ENCODE results near the gene TBX10. TPM values are rescaled to one million over a fixed set of nuclear protein-coding genes. Genes with fewer than 3 reads are reported as not detected.
"Not testable (repeated sequence)": the region's sequence is repeated elsewhere in the genome, so short reads cannot be mapped to it uniquely, and the experiment has no call there.

The TBX10 gene
- polyA plus RNA-seq, 1 of the 3 experiments (the other 2 are of a cell fraction), result not detected

DNA sequence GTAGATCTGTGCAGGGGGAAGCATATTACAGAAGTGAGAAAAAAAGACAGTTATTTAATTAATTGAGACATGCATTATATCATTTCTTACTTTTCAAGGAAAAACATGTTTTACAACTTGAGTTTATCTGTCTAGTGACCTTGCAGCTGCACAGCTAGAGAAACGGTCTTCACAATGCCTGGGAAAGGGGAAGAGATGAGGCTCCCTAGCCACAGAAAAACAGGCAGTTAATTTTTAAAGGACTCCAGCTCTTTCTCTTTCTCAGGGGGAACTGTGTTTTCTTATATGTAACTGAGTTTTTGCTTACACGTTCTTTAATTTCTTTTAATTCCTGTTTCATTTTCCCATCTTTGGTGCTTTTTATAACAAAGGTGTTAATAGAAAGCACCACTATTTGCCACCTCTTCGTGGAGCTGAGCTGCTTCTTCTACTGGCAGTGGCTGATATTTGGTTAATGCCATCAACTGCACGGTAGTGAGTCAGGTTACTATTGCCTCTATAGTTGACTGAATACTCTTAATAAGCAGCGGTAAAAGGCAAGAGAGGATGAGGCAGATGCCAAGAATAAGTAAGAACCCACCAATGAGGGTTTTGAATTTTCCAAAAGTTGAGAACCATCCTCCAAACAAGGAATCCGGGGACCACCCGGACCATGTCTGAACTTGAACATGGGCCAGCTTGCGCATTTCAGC lies 46.2 kb upstream of the TBX10 start:
- H3K4me3 ChIP-seq (ENCODE audit: low read depth in 2 of 2, low read length in 1 of 2); POLR2A ChIA-PET; H3K4me1 ChIP-seq (ENCODE audit: control insufficient read depth in 1 of 2, insufficient read depth in 2 of 2, low read depth in 1 of 2, low read length in 1 of 2); H2AFZ ChIP-seq (ENCODE audit: low read depth); H3K79me2 ChIP-seq (ENCODE audit: insufficient read depth); H3K4me2 ChIP-seq; H3K9me2 ChIP-seq; H4K20me1 ChIP-seq (ENCODE audit: insufficient read depth); H3K9me3 ChIP-seq; H3K27ac ChIP-seq (ENCODE audit: low read depth in 2 of 2, low read length in 1 of 2); H3K36me3 ChIP-seq (replicated peaks in 1 of 2; ENCODE audit: control insufficient read depth in 1 of 2, insufficient read depth in 2 of 2, low read length in 1 of 2); H3K9ac ChIP-seq; H3F3A ChIP-seq (replicated peaks; ENCODE audit: insufficient read depth); DNase-seq: not testable (repeated sequence)
- peaks cover 16% of the 10 kb centered on the region; the same call in 1 of the 2 replicates for H3K27me3 ChIP-seq (ENCODE audit: insufficient read depth)
- WGBS (ENCODE audit: low lambda C conversion rate), result 48% methylated on average over 8 of the region's 8 CpGs
- CTCF ChIA-PET, result interaction anchor here (0.9 to 1.6 kb wide), 2 partner anchors 14 to 26 kb away, joined by 3 to 4 read pairs; no protein-coding TSS in a partner anchor

DNA sequence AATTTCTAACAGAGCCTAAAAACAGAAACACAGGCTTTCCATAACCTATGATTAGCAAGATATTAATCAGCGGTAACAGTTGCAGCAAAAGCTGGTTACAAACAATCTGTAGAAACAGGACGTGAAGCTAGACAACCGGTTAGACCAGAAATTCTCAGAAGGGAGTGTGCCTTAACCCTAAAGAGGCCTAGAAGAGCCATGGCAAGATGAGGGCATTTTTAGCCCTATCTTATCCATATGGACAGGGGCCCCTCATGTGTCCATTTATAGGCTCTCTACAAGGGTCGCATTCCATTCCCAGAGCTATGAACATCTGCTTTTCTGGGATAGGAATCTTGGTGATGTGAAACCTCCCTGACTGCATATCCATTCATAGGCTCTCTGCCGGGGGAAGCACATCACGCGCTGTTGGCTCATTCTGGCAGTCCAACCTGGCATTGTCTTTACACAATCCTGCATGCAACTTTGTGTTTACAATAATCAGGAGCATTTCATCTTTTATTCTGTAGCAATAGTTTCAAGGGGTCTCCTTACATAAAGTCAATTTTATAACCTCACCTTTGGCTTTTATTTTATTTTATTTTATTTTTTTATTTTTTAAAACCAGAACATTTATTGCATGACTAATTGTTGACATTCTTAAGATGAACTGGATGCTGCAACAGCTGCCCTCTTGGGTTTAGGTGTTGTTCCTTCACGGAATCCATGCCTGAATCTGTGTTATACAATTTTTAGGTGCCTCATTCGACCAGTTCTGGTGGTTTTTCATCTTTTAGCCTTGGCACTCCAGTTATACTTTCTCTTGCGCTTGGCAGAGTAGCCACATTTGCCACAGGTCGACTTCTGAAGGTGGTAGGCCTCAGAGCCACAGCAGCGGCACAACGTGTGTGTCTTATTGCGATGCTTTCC lies 42.8 kb upstream of the TBX10 start:
- H3F3A ChIP-seq (replicated peaks; ENCODE audit: insufficient read depth); H3K9me3 ChIP-seq; H2AFZ ChIP-seq (ENCODE audit: low read depth); H3K4me3 ChIP-seq (ENCODE audit: low read depth in 2 of 2, low read length in 1 of 2); H3K4me1 ChIP-seq (ENCODE audit: control insufficient read depth in 1 of 2, insufficient read depth in 2 of 2, low read depth in 1 of 2, low read length in 1 of 2); DNase-seq; H3K36me3 ChIP-seq (replicated peaks in 1 of 2; ENCODE audit: control insufficient read depth in 1 of 2, insufficient read depth in 2 of 2, low read length in 1 of 2); H3K27me3 ChIP-seq (ENCODE audit: insufficient read depth); POLR2A ChIA-PET; H3K9me2 ChIP-seq; H3K4me2 ChIP-seq; H3K79me2 ChIP-seq (ENCODE audit: insufficient read depth); H3K9ac ChIP-seq; H4K20me1 ChIP-seq (ENCODE audit: insufficient read depth); H3K27ac ChIP-seq (ENCODE audit: low read depth in 2 of 2, low read length in 1 of 2): not testable (repeated sequence)
- CTCF ChIA-PET, result interaction anchor here (1.1 to 1.2 kb wide), 2 partner anchors 23 to 68 kb away, joined by 4 read pairs; no protein-coding TSS in a partner anchor
- WGBS (ENCODE audit: low lambda C conversion rate), result 65% methylated on average over 14 of the region's 14 CpGs

DNA sequence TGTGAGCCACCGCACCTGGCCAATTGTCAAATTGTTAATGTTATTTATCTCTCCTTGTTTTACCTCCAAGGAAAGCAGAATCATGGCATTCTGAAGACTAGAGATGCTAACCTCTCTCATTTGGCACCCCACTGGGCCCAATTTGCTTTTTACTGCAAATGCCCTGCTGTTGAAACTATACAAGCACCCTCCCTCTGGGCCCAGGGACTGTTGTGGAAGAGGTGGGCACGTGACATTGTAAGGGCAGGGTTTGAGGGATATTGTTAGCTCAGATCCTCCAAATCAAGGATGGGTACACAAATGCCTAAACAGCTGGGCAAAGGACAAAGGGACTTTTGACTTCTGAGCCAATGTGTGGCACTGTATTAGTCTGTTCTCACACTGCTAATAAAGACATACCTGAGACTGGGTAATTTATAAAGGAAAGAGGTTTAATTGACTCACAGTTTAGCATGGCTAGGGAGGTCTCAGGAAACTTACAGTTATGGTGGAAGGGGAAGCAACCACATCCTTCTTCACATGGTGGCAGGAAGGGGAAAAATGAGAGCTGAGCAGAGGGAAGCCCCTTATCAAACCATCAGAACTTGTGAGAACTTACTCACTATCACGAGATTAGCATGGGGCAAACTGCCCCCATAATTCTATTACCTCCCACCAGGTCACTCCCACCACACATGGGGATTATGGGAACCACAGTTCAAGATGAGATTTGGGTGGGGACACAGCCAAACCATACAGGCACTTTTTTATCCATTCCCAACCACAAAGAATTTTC lies 41.3 kb upstream of the TBX10 start:
- Histone ChIP-seq H3K36me3 (replicated peaks in 1 of 2; ENCODE audit: control insufficient read depth in 1 of 2, insufficient read depth in 2 of 2, low read length in 1 of 2) (no peaks in the 10 kb centered on the region), H3K27me3 (ENCODE audit: insufficient read depth) (no peaks in the 10 kb centered on the region; the same call in 1 of the 2 replicates), H2AFZ (ENCODE audit: low read depth) (no peak overlapping the region), H3K79me2 (ENCODE audit: insufficient read depth) (no peaks in the 10 kb centered on the region), H3K4me2 (no peak overlapping the region), H3K9ac (no peak overlapping the region), H3K27ac (ENCODE audit: low read depth in 2 of 2, low read length in 1 of 2) (no peak overlapping the region), H4K20me1 (ENCODE audit: insufficient read depth) (no peaks in the 10 kb centered on the region), H3K4me3 (ENCODE audit: low read depth in 2 of 2, low read length in 1 of 2) (no peak overlapping the region), H3K9me2 (no peaks in the 10 kb centered on the region), H3K9me3 (no peaks in the 10 kb centered on the region), H3K4me1 (ENCODE audit: control insufficient read depth in 1 of 2, insufficient read depth in 2 of 2, low read depth in 1 of 2, low read length in 1 of 2) (no peaks in the 10 kb centered on the region), H3F3A (replicated peaks; ENCODE audit: insufficient read depth) (no peaks in the 10 kb centered on the region)
- ChIA-PET CTCF (interaction anchor here (1.1 to 1.2 kb wide), 2 partner anchors 21 to 67 kb away, joined by 4 read pairs; no protein-coding TSS in a partner anchor), POLR2A (no interaction called here)
- WGBS (ENCODE audit: low lambda C conversion rate), result 33% methylated on average over 3 of the region's 3 CpGs
- no peak for DNase-seq
- TF ChIP-seq, protein P1, sequence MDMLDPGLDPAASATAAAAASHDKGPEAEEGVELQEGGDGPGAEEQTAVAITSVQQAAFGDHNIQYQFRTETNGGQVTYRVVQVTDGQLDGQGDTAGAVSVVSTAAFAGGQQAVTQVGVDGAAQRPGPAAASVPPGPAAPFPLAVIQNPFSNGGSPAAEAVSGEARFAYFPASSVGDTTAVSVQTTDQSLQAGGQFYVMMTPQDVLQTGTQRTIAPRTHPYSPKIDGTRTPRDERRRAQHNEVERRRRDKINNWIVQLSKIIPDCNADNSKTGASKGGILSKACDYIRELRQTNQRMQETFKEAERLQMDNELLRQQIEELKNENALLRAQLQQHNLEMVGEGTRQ (IDR thresholded peaks at IDR 0.05; ENCODE audit: borderline replicate concordance, low read depth, low read length), result no peak
- TF ChIP-seq FOXM1 (IDR thresholded peaks at IDR 0.05; ENCODE audit: low read depth), result no peak
- no peak for TF ChIP-seq RXRA (IDR thresholded peaks at IDR 0.05; ENCODE audit: borderline replicate concordance, low read depth)
- no peak for TF ChIP-seq EZH2phosphoT487 (IDR thresholded peaks at IDR 0.05; ENCODE audit: borderline replicate concordance, low read depth)
- no peak for TF ChIP-seq RAD21 (IDR thresholded peaks at IDR 0.05; ENCODE audit: low read length)
- TF ChIP-seq, protein P2, sequence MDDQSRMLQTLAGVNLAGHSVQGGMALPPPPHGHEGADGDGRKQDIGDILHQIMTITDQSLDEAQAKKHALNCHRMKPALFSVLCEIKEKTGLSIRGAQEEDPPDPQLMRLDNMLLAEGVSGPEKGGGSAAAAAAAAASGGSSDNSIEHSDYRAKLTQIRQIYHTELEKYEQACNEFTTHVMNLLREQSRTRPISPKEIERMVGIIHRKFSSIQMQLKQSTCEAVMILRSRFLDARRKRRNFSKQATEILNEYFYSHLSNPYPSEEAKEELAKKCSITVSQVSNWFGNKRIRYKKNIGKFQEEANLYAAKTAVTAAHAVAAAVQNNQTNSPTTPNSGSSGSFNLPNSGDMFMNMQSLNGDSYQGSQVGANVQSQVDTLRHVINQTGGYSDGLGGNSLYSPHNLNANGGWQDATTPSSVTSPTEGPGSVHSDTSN (IDR thresholded peaks at IDR 0.05), result no peak
- TF ChIP-seq SMC3 (IDR thresholded peaks at IDR 0.05; ENCODE audit: low read depth, low read length), result no peak
- no peak for TF ChIP-seq EP300 (IDR thresholded peaks at IDR 0.05; ENCODE audit: borderline replicate concordance in 1 of 2, low read depth in 1 of 2, low read length in 1 of 2)
- TF ChIP-seq MXI1 (IDR thresholded peaks at IDR 0.05; ENCODE audit: low read depth, low read length), result no peak
- no peak for TF ChIP-seq NRF1 (IDR thresholded peaks at IDR 0.05; ENCODE audit: low read depth, low read length)
- TF ChIP-seq JUND (IDR thresholded peaks at IDR 0.05), result no peak
- TF ChIP-seq POLR2AphosphoS5 (IDR thresholded peaks at IDR 0.05; ENCODE audit: low read depth, low read length), result no peak
- no peak for TF ChIP-seq GABPA (IDR thresholded peaks at IDR 0.05; ENCODE audit: low read depth)
- TF ChIP-seq TCF12 (IDR thresholded peaks at IDR 0.05), result no peak
- no peak for TF ChIP-seq GATA2 (CRISPR knock-in tag; IDR thresholded peaks at IDR 0.05)
- TF ChIP-seq MAX (IDR thresholded peaks at IDR 0.05; ENCODE audit: low read depth), result no peak
